Endometrial microvascular endothelial cells (primary cell): ENCODE results near the gene RUNX2. TPM values are rescaled to one million over a fixed set of nuclear protein-coding genes. Genes with fewer than 3 reads are reported as not detected.

ENCODE experiments used
- in situ Hi-C: cut with HindIII; loops from 2 replicates; pipeline ENCODE4 v1.10.0; 2017; ENCODE audit warnings: low sequenced_read_pairs, low pct_unique_long_range_greater_than_20kb; ENCODE audit errors: inconsistent ontology term
- total RNA-seq: library from RNA; depleted of rRNA; stranded (reverse); fragments of >200 nt; gene quantifications from one replicate; pipeline ENCODE4 v1.2.3, GENCODE V29; 2015; ENCODE audit errors: inconsistent ontology term

The RUNX2 gene
- total RNA-seq, 1 donor from 2014 or later, result 0.09 TPM

DNA sequence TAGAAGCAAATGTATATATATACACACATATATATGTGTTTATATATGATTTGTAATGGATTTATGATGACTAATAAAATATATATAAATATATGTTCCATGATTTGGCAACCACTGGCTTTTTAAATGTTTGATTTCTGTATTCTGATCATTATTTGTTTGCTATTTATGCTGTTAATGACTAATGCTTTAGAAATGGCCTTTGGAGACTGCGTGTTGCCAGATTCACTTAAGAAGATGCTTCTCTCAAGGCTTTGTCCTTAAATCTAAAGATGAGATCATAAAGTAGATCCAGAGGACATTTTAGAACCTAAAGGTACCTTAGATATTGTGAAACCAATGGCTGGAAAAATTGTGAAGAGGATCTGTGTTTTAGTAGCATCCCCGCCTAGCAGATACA lies 165.6 kb downstream of the RUNX2 start:
- in situ Hi-C loops, result no loop called here

DNA sequence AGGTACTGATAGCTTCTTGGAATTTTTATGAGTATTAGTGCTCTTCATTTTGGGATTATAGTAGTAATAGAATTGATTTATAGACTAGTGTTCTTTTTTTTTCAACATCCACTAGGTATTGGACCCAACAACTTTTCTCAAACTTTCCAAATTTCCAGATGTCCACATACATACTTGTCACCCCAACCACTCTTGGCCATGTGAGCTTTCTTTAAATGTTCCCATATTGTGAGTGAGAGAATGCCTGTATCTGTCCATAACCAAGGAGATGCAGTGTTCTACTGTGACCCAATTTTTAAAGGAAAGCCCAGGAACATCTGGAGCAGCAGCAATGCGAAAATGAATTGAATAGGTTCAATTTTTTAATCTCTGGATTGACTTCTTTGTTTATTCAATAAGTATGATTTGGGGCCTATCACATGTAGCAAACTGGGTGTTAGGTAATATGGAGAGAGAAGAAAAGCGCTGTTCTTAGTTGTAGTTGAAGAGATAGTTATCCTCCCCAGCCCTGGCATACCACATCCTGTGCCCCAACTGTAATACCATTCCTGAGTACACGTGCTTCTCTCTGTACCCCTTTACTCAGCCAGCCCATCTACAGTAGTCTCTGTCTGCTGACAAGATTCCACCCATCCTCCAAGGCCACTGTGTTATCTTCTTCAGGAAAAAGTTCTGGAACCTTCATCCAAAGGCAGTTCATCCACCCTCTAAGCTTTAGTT lies 166.4 kb downstream of the RUNX2 start:
- in situ Hi-C loops, result no loop called here

DNA sequence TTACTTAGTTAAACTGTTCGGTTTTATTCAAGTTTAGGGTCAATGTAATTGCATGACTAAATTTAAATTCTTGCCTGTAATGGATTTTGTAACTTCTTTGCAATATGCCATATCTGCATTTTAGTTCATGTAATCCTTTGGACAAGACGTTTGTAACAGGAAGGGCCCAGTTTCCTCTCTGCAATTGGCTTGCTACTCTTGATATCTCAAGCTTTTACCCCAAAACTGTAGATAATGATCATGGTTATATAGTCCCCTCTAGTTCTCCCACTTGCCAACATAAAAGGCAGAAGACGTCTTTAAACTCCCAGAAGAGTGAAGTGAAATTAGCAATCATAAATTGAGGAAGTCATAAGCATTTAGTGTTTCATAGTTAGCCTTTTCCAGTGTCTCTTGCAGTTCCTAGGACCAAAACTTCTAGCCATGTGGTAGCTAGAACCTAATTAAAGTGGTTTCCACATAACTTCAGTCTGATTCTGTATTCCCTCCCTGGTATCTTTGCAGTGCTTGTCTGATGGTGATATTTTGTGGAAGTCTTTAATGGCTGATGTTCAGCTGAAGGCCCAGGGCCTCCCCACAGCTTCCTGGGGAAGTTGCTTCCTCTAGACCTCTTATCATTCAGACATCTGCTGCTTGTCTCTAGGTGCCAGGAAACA lies 167.4 kb downstream of the RUNX2 start:
- in situ Hi-C loops, result no loop called here

DNA sequence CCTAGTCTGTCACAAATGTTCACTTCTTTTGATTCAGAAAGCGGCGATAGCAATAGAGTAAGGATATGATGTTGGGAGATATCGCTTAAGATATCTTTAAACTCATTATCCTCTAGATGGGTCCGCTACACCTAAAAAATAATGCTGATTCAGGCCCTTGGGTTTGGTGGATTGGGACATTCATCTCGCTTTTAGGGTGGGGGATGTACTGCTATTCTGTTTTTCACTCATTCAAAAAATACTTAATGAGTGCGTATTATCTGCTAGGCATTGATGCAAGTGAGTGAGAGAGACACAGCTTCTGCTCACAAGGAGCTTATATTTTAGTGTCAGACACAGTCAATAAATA lies 167.9 kb downstream of the RUNX2 start:
- in situ Hi-C loops, result no loop called here

DNA sequence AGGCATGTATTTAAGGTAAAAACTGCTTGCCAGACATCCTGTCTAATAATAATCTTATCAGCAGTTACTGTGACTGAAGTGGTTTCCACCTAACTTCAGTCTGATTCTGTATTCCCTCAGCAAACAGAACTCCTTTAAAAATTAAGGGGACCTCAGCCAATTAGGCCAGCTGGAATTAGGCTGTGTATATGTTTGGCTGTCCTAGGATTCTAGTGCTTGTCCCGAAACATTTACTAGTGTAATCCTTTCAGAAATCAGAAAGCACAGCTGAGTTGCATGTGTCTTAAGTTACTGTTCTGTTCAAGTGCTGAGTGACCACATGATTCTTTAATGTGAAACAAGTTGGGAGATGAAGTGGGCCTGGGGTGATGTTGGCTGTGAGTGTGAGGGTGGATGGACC lies 170.5 kb downstream of the RUNX2 start:
- in situ Hi-C loops, result no loop called here

DNA sequence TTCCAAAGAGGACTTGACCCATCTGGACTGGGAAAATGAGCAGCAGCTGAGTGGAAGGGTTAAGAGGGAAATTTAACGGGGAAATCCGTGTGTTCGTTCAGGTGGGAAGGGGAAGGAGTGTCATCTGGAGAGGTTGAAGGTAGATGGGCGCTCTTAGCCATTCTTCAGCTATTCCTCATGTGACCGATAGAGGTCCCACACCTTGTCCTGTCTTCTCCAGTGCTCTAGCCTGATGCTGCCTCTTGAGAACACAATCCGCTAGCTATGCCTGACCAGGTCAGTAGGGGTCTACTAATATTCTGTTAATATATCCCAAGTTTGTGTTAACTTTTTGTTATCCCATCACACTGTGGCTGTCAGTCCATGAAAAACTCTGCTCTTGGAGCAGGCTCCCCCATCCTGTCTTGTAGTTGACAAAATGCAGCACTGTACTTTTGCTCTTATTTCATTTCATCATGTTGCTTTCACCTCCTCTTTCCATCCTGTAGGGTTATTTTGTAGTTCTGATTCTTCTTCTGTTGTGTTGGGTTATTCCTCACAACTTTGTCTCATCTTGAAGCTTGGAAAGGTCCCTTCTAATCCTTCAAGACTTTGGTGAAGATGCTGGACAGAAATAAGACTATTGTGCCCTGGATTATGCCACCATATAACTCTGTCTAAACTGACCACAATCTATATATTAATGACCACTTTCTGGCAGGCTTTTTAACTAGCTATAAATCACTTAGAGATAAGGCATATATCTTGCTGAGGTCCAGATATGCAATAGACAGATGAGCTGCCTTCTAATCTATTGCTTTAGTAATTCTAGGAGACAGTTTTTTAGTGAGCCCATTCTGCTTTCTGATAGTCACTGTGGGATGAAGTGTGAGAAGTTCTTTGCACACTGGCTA lies 173.0 kb downstream of the RUNX2 start:
- in situ Hi-C loops, result no loop called here

DNA sequence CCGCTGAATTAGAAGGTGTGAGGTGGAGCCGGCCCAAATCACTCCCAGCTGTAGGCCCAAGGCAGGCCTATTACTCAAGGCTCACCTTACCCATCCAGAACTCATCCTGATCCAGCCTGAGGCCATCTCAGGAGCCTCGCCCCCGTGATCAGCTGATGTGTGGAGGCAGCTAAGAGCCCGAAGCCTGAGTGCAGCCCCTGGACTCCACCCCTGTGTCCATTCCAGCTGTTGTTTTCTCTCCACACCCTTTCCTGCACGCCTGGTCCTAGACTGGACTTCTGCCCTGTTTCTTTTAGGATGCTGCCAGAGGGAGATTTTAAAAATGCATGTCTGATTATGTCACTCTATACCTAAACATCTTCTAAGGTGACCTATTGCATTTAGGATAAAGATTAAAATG lies 174.3 kb downstream of the RUNX2 start:
- in situ Hi-C loops, result no loop called here

DNA sequence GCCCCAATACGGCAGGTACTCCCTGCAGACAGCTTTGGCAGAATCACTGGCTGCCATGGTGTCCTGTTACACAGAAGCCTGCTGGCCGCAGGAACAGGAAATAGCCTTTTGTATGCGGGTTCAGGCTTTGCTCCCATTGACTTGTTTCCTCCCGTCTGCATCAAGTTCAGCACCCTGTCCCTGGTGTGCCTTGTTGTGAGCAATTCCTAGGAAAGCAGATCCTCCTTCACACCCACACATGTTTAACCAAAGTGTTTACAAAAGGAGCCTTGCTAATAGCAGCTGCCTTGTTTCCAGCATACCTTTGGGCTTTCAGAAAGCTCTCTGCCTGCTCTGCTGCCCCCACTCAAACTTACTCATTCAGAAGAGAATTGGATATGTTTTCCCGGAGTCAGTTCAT lies 176.8 kb downstream of the RUNX2 start:
- in situ Hi-C loops, result no loop called here

DNA sequence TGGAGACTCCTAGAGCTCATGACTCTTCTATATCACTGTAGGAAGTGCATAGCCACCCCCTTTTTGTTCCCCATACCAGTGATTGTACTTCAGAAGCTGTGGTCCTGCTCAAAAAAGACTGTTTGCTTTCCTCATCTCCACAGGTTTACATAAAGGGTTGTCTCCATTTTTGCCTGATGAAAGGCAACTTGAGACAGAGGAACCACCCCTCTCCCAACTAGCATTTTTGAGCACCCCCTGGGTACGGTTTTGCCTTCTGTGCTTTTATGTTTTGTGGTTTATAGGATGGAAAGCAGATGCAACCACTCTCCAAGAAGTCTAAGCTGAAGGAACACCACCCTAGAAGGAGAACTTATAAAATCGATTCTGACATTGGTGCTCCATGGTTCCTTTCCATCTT lies 177.3 kb downstream of the RUNX2 start:
- in situ Hi-C loops, result no loop called here

DNA sequence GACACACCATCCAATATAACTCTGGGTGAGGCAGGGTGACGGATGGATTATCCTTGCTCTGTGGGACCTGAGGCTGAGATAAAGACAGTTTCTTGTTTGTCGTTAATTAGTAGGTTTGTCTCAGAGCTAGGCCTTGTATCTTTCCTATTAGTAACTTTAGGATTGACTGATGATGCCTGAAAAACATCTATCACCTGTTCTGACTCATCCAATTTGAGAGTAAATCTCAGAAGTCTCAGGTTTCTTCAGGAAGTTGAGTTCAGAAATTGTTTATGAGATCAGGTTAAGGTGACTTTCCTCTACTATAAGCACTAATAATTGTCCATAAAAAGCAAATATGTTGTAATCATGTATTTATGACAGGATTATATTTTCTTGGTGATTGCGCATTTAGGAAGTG lies 179.1 kb downstream of the RUNX2 start:
- in situ Hi-C loops, result no loop called here

DNA sequence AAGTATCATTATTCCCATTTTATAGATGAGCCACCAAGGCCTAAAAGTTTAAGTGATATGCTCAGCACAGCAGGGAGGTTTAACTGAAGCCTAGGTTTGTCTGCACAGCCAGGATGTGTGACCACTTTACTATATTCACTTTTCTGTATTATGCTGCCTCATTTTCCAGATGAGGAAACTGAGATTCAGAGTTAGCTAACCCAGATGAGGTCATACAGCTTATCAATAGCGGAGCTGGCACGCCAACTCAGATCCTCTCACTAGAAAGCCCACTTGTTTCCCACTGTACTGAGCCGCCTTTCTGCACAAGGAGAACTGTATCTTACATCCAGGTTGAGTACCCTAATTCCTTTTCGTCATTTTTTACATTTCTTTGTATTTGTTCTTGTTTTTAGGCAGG lies 181.3 kb downstream of the RUNX2 start:
- in situ Hi-C loops, result no loop called here

DNA sequence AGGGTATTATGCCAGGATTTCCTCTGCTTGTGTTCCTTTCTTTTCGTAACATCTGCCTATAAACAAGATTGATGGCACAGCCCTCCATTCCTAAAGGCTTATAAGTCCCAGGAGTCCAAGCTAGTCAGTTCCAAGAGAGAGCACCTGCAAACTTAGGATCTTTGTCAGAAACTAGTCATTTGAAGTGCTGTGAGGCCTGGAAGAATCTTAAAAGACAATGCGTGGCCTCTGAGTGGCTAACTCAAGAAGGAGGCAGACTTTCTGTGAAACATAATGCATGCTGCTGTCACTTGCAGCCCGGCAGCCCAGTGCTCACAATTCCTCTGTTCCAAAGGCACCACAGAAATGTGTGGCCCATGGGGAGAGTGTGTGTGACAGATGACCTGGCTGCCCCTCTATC lies 184.6 kb downstream of the RUNX2 start:
- in situ Hi-C loops, result no loop called here

DNA sequence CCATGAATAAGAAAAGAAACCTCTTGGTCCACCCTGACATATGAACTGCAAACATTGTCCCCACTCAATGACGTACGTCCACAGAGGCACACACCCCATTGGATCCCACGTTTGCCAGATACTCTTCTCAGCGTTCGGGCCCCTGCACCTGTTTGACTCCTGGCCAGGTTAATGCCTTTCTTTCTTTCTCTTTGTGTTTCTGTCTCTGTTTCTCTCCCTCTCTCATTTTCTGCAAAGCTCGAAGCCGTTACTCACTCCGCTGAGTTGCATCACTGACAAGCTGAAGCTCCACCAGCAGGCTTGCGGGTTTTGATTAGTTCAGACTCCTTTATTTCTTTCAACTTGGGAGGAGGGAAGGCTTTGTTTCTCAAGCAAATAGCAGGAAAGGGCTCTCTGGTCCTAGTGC lies 185.1 kb downstream of the RUNX2 start:
- in situ Hi-C loops, result no loop called here

DNA sequence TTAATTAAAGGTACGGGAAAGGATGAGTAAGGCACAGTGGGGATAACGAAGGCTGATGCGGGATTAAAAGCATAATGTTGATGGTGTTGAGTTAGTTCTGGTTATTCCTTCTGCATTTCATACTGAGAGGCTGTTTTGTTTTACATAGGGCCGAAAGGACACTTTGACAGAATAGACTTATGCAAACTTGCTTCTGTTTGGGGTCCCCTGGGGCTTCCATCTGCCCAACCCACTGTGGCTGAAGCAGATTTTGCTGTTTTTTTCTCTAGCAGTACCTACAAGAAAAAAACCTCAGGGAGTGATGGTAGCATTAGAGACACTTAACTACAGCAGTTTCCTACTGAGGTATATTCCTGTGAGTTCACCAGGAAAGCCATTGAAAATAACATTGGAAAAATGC lies 185.7 kb downstream of the RUNX2 start:
- in situ Hi-C loops, result no loop called here

DNA sequence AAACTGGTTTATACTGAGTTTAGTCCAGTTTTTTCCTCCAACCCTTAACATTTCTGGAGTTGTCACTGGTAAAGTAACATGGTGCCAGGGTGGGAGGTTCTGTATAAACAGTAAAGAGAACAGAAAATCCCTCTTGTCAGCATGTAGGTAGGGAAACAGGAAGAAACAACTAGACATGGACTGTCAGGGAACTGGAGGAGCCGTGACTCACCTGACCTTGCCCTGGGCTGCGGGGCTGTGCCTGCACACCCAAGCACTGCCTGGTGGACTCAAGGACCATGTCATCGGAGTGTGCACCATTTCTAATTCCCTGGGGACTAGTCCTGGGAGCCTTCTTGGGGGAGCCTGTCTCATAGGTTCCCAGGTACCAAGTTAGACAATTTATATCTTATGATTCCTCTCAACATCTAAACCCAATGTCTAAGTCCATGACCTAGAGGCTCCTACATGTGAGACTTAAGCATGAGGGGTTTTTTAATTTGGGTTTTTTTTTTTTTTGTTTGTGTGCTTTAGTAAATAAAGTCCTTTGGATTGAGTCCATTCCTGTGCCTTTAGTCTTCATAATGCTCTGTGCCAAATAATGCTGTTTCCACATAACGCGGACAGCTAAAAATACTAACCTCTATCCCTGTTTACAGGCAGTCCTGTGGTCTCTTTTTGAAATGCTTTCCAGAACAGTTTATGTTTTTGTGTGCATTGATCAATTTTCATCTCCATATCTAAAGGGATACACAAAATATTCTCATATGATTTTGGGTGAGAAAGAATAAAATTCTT lies 186.5 kb downstream of the RUNX2 start:
- in situ Hi-C loops, result no loop called here

DNA sequence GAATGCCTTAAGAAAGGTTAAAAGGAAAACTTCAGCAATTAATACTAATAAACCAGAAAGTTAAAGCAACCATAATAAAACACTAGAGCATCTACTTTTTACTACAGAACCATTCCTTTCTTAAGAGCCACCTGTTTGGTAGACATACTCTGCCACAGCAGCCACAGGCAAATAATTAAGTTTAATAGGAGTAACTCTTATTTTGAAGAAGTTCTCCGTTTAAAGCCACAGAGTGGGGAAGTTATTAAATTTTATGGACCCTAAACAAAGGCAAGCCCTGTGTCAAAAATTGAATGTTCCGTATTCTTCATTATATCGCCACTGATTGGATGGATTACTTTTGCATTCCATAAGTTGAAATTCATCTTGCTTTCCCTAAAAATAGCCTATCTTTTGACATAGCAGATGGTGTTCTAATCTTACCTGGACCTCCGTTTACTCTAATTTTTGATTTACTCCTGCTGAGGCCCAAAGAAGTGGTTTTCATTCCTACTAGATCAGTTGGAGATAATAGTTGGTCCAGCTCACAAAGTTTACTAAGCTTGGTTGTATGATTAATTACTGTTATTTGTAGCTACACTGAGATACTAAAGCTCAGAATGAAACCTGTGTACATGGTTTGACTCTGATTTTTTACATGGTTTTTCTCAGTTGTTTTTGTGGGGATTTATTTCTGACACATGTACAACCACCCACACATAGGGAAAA lies 190.0 kb downstream of the RUNX2 start:
- in situ Hi-C loops, result no loop called here

DNA sequence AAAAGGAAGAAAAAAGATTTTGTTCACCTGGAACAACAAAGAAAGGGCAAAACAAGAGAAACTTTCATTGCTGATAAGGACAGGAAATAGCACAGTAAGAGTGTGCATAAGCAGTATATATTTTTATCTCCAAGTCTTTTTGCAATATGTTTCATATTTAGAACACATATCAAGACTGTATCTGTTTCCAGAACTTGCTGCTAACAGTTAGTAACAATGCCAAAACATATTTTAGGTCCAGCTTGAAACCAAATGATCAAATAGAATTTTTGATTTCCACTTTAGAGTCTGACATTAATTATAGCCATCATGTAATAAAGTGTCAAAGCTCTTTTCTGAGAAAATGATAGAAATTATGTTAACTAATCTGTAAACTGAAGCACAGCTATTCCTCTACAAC lies 193.1 kb downstream of the RUNX2 start:
- in situ Hi-C loops, result no loop called here

DNA sequence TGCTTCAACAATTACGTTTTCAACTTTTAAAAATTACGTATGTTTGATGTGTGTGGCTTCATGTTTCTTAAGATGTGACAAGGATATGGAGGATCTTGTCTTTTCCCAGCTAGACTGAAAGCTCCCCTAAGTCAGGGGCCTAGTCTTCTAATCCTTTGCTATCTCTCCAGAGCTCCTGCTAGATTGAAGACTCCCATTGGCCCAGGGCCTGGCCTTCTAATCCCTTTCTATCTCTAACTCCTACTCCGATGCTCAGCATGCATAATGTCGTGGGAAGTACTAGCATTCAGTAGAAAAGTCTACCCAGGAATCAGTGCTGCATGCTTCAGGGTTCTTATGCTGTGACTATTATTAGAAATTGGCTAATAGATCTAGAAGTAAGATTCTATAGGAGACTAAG lies 194.4 kb downstream of the RUNX2 start:
- in situ Hi-C loops, result no loop called here

DNA sequence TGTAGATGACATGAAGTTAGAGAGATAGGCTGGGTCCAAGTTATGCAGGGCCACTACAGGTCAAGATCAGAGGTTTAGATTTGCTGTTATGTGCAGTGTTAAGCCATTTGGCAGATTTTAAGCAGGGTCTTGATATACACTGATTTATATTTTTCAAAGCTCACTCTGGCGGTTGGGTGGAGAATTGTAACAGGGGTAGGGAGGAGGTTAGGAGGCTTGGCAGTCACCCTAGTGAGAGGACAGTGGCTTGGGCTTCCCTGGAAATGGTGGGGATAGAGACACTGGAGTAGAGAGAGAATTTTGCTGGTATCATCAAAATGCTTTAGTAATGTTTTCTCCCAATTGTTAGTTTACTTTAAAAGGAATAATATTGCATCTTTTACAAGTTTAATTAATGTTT lies 199.1 kb downstream of the RUNX2 start:
- in situ Hi-C loops, result no loop called here
